ENCODE results near the gene DTX1.

The DTX1 gene

GRCh38 chr12:113057565-113058485 is 1.3 kb downstream of the DTX1 start:
- H3K9me3 Mint-ChIP-seq, result peaks cover 3% of the 10 kb centered on the region
- no peak overlapping the region for H3K27ac Mint-ChIP-seq
- peak overlapping the region; percentile 55 to 71 (median 55) for H3K4me3 Mint-ChIP-seq
- H3K36me3 Mint-ChIP-seq (ENCODE audit: low read depth), result no peaks in the 10 kb centered on the region
- peaks cover 44% of the 10 kb centered on the region for H3K27me3 Mint-ChIP-seq (ENCODE audit: low read depth)
- H3K4me1 Mint-ChIP-seq, result no peaks in the 10 kb centered on the region
- TF ChIP-seq CTCF (IDR thresholded peaks at IDR 0.05; ENCODE audit: unreplicated experiment in 3 of 3), result no peak

- Mint-ChIP-seq H3K27ac (no peak overlapping the region), H3K4me3 (peak overlapping the region; percentile 36 to 71 (median 38))
Measured at GRCh38 chr12:113058553-113058952, 2.0 kb downstream of the DTX1 start.

GRCh38 chr12:113059071-113059595 is 2.6 kb downstream of the DTX1 start:
- no peak for TF ChIP-seq CTCF (IDR thresholded peaks at IDR 0.05; ENCODE audit: unreplicated experiment in 3 of 3)
- Mint-ChIP-seq H3K9me3 (peaks cover 3% of the 10 kb centered on the region), H3K27me3 (ENCODE audit: low read depth) (peaks cover 33% of the 10 kb centered on the region), H3K36me3 (ENCODE audit: low read depth) (no peaks in the 10 kb centered on the region), H3K4me1 (no peaks in the 10 kb centered on the region), H3K27ac (no peak overlapping the region), H3K4me3 (no peak overlapping the region)

More at GRCh38 chr12:113058553-113058952, 2.0 kb downstream of the DTX1 start:
- no peaks in the 10 kb centered on the region for H3K36me3 Mint-ChIP-seq (ENCODE audit: low read depth)
- H3K4me1 Mint-ChIP-seq, result no peaks in the 10 kb centered on the region
- peaks cover 37% of the 10 kb centered on the region for H3K27me3 Mint-ChIP-seq (ENCODE audit: low read depth)
- H3K9me3 Mint-ChIP-seq, result peaks cover 3% of the 10 kb centered on the region
- TF ChIP-seq CTCF (IDR thresholded peaks at IDR 0.05; ENCODE audit: unreplicated experiment in 3 of 3), result no peak

GRCh38 chr12:113060336-113060960 is 3.9 kb downstream of the DTX1 start:
- TF ChIP-seq CTCF (IDR thresholded peaks at IDR 0.05; ENCODE audit: unreplicated experiment in 3 of 3), result no peak
- H3K4me1 Mint-ChIP-seq, result no peaks in the 10 kb centered on the region
- H3K27me3 Mint-ChIP-seq (ENCODE audit: low read depth), result peaks cover 30% of the 10 kb centered on the region
- H3K9me3 Mint-ChIP-seq, result no peaks in the 10 kb centered on the region
- no peak overlapping the region for H3K4me3 Mint-ChIP-seq
- no peak overlapping the region for H3K27ac Mint-ChIP-seq
- H3K36me3 Mint-ChIP-seq (ENCODE audit: low read depth), result no peaks in the 10 kb centered on the region

- Mint-ChIP-seq H3K27me3 (ENCODE audit: low read depth) (peaks cover 23% of the 10 kb centered on the region), H3K27ac (no peak overlapping the region), H3K4me1 (no peaks in the 10 kb centered on the region), H3K4me3 (no peak overlapping the region), H3K9me3 (no peaks in the 10 kb centered on the region), H3K36me3 (ENCODE audit: low read depth) (no peaks in the 10 kb centered on the region)
- TF ChIP-seq CTCF (IDR thresholded peaks at IDR 0.05; ENCODE audit: unreplicated experiment in 3 of 3), result no peak
Measured at GRCh38 chr12:113061061-113061694, 4.6 kb downstream of the DTX1 start.
